Measurements from ENCODE around the gene OSBPL5.

The OSBPL5 gene

GRCh38 chr11:3134651-3135480, 30.2 kb downstream of the OSBPL5 start:
- no peak for DNase-seq (ENCODE audit: low spot score)

GRCh38 chr11:3134218-3134621, 30.9 kb downstream of the OSBPL5 start:
- DNase-seq (ENCODE audit: low spot score), result no peak

GRCh38 chr11:3133261-3134217, 31.6 kb downstream of the OSBPL5 start:
- no peak for DNase-seq (ENCODE audit: low spot score)

GRCh38 chr11:3132831-3133260, 32.3 kb downstream of the OSBPL5 start:
- no peak for DNase-seq (ENCODE audit: low spot score)

GRCh38 chr11:3132271-3132781, 32.8 kb downstream of the OSBPL5 start:
- DNase-seq (ENCODE audit: low spot score), result no peak

GRCh38 chr11:3131330-3131941, 33.7 kb downstream of the OSBPL5 start:
- no peak for DNase-seq (ENCODE audit: low spot score)

- DNase-seq (ENCODE audit: low spot score), result no peak
Measured at GRCh38 chr11:3130269-3131071, 34.6 kb downstream of the OSBPL5 start.

GRCh38 chr11:3129591-3130268, 35.4 kb downstream of the OSBPL5 start:
- DNase-seq (ENCODE audit: low spot score), result no peak

- no peak for DNase-seq (ENCODE audit: low spot score)
Measured at GRCh38 chr11:3129181-3129590, 35.9 kb downstream of the OSBPL5 start.

GRCh38 chr11:3128356-3129180, 36.5 kb downstream of the OSBPL5 start:
- DNase-seq (ENCODE audit: low spot score), result no peak

GRCh38 chr11:3127706-3128355, 37.3 kb downstream of the OSBPL5 start:
- DNase-seq (ENCODE audit: low spot score), result no peak

- DNase-seq (ENCODE audit: low spot score), result no peak
Measured at GRCh38 chr11:3126901-3127691, 38.0 kb downstream of the OSBPL5 start.

- no peak for DNase-seq (ENCODE audit: low spot score)
Measured at GRCh38 chr11:3126207-3126865, 38.8 kb downstream of the OSBPL5 start.

GRCh38 chr11:3124821-3125220, 40.3 kb downstream of the OSBPL5 start:
- no peak for DNase-seq (ENCODE audit: low spot score)

- no peak for DNase-seq (ENCODE audit: low spot score)
Measured at GRCh38 chr11:3123761-3124733, 41.1 kb downstream of the OSBPL5 start.

GRCh38 chr11:3123305-3123704, 41.8 kb downstream of the OSBPL5 start:
- DNase-seq (ENCODE audit: low spot score), result no peak

Data from SK-N-DZ (cell line).